GM21528 (cell line): Measurements from ENCODE around the gene GIN1.
"Not testable (repeated sequence)": the region's sequence is repeated elsewhere in the genome, so short reads cannot be mapped to it uniquely, and the experiment has no call there.

Experiments
- ATAC-seq: cut with Tn5 transposase; IDR thresholded peaks from one replicate; pipeline ENCODE4 v1.9.1; 2021; ENCODE audit warnings: mild to moderate bottlenecking, moderate library complexity; ENCODE audit not compliant: unreplicated experiment, low FRiP score

The GIN1 gene, protein sequence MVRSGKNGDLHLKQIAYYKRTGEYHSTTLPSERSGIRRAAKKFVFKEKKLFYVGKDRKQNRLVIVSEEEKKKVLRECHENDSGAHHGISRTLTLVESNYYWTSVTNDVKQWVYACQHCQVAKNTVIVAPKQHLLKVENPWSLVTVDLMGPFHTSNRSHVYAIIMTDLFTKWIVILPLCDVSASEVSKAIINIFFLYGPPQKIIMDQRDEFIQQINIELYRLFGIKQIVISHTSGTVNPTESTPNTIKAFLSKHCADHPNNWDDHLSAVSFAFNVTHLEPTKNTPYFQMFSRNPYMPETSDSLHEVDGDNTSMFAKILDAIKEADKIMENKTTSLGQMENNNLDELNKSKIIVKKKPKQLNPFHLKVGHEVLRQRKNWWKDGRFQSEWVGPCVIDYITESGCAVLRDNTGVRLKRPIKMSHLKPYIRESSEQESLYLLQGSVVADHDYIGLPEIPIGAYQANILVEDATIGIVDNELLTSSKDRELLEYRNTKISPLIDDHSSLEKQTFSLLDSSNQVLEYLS

DNA sequence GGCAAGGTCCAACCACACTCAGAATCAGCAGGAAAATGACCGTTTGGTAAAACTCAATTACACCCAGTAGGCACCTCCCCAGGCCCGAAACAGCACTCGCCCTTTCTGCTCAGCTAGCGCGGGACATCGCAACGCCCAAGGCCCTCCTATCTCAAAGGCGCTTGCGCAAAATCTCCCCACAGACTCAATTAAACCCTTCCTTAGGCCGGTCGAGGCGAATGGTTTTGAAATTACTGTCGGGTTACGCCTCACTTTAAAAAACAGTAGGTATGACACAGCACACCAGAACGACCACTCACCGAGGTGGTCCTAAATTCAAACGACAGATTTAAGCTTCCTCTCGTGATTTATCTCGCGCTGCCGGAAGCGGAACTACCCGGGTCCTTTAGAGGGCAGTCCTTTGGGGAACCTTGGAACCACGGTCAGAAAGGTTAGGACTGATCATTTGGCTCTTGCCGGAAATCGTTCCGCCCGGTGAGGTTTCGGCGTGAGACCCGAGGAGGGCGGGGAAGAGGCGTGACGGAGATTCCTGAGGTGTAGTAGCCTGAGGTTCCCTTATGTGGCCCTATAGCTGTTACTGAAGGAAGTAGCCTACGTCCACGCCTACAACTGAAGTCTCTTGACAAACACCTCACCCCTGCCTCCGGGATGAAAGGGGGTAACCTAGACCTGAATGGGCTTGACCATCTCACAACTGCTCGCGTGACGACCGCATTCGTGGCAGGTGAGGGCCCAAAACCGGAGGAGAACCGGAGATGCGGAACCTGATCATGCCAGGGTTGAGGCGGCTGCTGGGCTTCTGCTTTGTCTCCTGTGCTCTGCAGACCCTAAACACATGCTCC, at the start of gene GIN1, which contains the start of gene PPIP5K2:
GIN1 (minus strand) TSS at position 374 of the 842 bp plus-strand sequence. CDS start 11,431 bp downstream, outside the sequence.
PPIP5K2 (plus strand) TSS at position 537 of the 842 bp plus-strand sequence. CDS start 9,289 bp downstream, outside the sequence.
- ATAC-seq = peak; percentile 97

DNA sequence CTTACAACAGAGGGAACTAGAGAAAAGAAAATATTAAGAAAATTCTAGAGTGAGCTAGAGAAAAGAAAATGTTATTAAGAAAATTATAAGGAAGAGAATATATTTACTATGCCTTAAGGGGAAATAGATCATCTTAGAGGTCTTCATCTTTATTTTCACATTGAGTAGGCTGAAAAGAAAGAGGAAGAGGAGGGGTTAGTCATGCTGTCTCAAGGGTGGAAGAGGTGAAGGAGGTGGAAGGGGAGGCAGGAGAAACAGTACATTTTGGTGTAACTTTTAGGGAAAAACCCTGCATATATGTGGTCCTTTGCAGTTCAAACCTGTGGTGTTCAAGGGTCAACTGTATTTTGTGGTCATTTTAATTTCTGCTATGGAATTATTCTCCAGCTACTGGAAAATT, 46.8 kb upstream of the GIN1 start:
- ATAC-seq = no peak

DNA sequence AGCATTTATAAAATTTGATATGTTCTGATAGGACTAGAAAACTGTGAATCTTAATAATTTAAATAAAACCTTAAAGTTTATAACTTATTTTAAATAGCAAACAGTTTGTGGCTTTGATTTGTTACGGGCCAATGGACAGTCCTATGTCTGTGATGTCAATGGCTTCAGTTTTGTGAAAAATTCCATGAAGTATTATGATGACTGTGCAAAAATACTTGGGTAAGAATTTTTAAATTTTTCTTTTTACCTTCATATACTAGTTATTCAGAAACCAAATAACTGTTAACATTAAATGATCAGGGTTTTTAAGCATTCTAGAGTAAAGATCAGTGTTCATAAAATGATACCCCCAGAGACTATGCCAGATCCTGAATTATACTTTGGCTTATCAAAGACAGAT, 31.2 kb upstream of the GIN1 start:
- ATAC-seq = no peak

DNA sequence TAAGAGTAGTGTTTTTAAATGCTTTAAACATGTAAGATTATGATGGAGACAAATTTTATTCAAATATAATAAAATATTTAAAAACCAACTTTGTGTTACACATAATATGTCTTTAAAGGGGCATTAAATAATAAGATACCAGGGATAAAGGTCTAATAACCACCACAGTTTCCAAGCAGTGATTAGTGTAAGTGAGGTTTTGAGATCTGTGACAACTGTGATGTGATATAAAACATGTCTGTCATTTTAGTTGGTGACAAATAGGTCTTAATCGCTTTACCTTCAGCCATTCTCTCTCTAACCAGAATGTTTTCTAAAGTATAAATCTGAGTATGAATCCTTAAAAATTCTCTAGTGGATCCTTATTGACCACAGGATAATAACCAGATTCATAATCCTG, 28.3 kb upstream of the GIN1 start:
- ATAC-seq = no peak

DNA sequence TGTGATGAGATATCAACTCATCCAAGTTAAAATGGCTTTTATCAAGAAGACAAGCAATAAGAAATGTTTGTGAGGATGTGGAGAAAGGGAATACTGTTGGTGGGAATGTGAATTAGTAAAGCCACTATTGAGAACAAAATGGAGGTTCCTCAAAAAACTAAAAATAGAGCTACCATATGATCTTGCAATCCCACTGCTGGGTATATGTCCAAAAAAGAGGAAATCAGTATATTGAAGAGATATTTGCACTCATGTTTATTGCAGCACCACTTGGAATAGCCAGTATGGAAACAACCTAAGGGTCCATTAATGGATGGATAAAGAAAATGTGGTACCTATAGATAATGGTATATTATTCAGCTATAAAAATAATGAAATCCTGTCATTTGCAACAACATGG, 25.3 kb upstream of the GIN1 start:
- ATAC-seq = no peak

DNA sequence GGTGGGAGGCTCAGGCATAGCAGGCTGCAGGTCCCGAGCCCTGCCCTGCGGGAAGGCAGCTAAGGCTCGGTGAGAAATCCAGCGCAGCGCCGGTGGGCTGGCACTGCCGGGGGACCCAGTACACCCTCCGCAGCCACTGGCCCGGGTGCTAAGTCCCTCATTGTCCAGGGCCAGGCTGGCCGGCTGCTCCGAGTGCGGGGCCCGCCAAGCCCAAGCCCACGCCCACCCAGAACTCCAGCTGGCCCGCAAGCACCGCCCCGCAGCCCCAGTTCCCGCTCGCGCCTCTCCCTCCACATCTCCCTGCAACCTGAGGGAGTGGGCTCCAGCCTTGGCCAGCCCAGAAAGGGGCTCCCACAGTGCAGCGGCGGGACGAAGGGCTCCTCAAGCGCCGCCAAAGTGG, 22.2 kb upstream of the GIN1 start:
- not testable (repeated sequence) for ATAC-seq

DNA sequence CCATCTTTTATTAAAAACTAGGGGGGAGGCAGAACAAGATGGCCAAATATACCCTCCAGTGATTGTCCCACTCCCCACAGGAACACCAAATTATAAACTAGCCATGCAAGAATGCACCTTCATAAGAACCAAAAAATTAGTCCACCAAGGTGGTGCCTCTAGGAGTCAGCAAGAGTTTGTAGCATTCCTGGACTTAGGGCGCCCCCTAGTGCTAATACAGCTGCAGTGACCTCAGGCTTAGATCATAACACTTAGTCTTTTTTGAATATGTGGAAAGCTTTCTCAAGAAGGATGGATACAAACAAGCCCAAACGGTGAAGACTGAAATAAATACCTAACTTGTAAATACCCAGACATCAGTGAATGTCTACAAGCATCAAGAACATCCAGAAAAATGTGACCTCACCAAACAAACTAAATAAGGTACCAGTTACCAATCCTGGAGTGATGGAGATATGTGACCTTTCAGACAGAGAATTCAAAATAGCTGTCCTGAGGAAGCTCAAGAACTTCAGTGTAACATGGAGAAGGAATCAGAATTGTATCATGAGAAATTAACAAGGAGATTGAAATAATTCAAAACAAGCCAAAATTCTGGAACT, 19.4 kb upstream of the GIN1 start:
- ATAC-seq = peak; percentile 98

DNA sequence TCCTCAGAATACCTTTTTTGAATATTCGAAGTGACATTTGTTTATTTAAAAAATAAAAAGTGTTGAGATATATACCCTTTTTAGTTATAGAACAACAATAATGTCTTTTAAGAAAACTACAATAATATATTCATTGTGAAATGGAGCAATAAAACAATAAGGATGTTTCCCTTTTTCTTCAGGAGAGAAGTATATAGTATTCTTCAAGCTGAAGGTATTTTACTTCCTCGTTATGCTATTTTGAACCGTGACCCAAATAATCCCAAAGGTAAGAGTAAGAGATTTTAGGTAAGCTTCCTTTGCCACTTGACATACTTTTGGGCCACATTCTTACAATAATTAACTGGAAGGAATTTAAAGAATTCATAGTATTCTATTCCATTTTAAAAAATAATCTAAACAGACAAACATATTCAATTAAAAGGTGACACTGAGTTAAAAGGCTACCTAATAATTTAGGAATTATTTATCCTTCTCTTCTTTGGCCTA, 18.3 kb upstream of the GIN1 start:
- no peak for ATAC-seq

DNA sequence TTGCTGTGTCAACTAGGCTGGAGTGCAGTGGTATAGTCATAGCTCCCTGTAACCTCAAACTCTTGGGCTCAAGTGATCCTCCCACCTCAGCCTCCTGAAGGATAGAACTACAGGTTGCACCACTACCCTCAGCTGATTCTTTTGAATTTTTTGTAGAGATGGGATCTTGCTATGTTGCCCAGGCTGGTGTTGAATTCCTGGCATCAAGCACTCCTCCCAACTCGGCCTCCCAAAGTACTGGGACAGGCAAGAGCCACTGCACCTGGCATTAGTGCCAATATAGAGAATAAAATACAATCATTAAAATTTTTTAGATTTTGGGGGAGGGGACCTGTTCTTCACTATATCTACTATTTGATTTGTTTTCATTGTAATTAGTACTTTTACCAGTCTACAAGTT, 15.5 kb upstream of the GIN1 start:
- no peak for ATAC-seq

DNA sequence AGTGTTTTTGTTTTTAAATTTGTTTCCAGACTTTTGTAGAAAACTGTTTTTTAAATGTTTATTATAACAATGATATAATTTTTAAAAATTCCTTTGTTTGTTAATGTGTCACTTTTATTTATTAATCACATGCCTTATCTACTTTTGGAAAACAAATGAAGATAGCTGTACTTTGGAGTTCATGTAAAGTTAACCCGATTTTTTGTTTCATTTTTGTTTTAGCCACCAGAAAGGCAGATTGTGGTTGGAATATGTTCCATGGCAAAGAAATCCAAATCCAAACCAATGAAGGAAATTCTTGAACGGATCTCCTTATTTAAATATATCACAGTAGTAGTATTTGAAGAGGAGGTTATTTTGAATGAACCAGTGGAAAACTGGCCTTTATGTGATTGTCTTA, 13.3 kb upstream of the GIN1 start:
- ATAC-seq = no peak

DNA sequence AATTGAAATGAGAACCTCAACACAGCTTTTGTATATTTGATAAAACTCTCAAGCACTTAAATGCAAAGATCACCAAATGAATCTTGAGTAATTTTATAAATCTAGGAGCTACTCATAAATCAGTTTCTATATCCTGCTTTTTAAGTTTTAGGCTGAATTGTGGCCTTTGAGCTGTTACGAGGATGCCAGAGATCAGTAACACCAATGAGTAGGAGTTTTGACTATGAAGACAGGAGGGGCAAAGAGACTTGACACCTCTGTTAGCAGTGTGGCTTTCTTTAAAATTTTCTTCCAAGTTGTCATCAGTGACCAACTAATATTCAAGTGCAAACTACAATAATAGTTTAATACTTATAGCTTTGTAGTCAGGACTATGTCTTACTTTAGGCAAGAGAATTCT, 12.7 kb upstream of the GIN1 start:
- no peak for ATAC-seq

DNA sequence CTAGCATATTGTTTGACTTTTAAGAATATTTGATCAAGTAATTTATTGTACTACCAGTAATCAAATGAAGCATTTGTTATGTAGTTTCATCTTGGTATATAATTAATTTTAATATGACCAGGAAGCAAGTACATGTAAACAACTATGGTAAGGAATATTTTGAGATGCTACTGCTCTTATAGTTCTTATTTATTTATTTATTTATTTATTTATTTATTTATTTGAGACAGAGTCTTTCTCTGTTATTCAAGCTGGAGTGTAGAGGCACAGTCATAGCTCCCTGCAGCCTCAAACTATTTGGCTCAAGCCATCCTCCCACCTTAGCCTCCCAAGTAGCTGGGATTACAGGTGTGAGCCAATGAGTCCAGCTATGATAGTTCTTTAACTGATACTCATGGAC, 8.3 kb upstream of the GIN1 start:
- no peak for ATAC-seq

DNA sequence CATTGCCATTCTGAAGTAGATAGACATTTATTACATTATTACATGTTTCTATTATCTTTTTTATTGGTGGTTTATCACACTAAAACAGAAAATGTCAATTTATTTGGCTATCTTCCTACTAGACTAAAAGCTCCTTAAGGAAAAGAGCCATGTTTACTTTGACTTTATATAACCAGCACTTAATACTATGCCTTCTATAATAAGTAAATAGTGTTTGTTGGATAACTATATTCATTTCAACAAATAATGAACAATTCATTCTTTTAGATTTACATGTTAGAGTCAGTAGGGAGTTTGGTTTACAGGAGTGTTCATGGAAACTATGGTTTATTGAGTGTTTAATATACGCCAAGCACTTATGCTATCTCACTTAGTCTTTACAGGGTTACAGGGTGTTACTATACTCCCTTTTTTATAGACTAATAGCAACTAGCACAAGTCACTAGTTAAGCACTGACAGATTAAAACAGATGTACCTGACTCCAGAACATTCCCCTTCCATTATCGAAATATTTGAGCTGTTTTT, 7.4 kb upstream of the GIN1 start:
- ATAC-seq = no peak

DNA sequence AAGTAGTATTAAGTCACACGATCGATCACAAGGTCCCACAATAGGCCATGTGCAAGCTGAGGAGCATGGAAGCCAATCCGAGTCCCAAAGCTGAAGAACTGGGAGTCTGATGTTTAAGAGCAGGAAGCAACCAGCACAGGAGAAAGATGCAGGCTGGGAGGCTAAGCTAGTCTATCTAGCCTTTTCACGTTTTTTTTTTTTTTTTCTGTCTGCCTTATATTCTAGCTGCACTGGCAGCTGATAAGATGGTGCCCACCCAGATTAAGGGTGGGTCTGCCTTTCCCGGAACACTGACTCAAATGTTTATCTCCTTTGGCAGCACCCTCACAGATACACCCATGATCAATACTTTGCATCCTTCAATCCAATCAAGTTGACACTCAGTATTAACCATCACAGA, 6.6 kb upstream of the GIN1 start:
- no peak for ATAC-seq

DNA sequence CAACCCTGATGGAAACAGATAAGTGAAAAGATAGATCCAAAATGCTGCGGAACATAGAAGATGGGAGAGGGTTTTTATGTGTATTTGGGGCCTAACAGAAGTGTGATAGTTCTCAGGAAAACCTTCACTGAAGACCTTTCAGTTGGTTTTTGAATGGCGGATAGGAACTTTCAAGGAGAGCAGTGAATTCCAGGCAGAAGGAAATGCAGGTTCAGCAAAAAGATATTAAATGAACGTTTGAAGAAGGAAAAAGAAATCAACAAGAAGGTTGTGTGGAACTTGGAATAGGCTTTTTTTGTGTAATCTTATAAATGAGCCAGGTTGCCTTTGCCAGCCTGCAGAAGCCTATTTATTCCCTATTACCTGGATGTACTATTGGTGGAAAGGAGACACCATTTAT, 2.3 kb upstream of the GIN1 start:
- ATAC-seq = no peak

DNA sequence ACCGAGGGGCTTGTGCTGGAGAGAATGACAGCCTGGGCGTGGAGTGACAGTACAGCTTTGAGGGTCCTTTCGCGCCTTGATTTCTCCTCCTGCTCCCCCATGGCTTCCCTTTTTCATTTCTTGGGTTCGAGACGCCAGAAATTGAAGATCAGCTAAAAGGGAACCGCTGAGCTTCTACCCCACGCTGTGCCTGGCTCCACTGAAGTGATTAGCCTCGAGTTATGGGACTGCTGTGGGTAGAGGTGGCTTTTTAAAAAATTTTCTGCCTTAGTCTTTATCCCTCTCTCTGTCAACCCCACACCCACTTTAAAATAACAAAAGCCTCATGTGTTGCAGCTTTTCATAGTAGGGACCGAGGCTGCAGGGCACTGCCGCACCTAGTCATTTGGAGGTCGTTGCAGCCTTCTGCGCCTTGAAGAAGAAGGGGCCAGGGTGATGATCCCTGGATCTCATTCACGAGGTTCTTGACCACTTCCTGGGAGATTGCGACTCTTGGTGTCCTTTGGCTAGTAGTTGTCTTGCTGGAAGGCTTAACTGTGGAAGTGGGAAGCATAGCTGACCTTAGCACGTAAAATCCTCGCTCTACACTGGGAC, 766 bp upstream of the GIN1 start:
- peak; percentile 0 for ATAC-seq

DNA sequence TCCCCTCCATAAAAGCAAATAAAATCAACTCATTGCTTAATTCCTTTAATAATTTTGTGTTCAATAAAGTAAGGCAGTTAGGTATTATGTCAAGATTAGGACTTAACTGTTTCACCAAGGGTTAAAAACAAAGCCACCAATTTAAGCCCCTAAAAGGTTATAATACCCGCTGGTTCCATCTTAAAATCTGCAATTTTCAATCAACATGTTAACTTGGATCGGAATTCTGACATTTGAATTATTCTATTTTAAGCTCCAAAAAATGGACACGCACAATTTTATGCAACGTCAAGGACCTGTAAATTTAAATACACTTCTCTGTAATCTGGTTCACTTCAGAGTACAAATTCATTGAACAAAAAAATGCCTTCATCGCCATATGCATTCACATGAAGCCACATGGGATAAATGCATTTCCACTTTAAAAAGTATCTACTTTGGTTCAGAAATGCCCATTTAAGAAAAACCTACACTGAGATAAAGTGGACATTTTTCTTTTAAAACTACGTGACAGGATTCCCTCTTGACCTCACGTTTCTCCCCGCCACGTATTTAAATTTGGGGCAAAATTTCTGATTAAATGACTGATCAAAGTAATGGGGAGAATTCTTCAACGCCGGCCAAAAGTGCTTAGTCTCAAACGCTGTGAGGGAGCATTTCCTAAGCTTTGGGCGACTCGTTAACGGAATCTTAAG, 721 bp downstream of the GIN1 start:
- no peak for ATAC-seq

DNA sequence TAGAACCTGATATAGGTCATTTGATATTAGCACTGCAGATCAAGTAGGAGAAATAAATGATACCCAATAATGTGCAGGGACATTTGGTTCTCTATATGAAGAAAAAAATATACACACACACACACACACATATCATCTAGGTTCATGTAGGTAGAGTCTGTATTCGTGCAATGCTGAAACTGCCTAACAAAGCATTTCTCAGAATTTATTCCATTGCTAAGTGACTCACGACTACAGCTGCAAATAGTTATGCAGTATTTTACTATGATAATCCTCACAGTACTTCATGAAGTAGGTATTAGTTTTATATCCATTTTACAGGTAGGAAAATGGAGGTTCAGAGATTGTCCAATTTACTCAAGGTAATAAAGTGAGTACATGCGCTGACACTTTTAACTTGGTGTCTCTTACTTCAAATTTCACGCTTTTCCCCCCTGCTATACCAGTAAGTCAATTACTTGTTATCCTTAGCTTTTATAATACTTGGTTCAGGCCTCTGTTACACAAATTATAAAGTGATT, 2.4 kb downstream of the GIN1 start:
- no peak for ATAC-seq

DNA sequence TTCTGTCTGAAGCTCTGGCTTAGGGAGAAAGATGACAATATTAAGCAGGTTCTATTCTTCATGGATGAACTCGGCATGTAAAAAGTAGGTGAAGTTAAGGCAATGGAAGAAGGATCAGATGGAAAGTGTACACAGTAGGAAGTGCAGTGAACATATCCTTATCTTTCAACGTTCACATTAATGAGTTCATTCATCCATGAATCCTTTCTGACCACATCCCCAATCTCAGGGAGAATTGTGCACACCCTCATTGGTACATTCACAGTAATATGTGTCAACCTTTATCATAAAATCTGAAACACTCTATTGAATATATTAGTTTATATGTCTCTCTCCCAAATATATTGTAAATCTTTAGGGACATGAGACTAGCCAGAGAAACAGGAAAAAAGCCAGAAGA, 5.5 kb downstream of the GIN1 start:
- ATAC-seq = no peak
